Measurements from ENCODE around the gene BOC. TPM values are rescaled to one million over a fixed set of nuclear protein-coding genes. Genes with fewer than 3 reads are reported as not detected.

BOC gene
- total RNA-seq, 2 experiments from 2014 or later, result 0.29 TPM; not detected in 1

DNA sequence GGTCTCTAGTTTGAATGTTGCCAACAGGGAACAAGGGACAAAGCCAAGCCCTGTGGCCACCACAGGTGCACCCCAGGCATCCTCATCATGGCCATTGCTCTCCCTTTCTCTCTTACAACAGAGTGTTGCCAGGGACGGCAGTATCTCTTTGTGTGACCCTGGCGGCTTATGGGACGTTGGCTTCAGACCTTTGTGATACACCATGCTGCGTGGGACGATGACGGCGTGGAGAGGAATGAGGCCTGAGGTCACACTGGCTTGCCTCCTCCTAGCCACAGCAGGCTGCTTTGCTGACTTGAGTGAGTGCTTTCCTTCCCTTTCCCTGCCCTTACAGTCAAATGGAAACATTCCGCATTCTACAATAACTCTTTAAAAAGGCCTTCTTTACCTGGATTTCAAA is 38.2 kb downstream of the BOC start:
- Mint-ChIP-seq H3K4me1 (ENCODE audit: low read depth) (no peaks in the 10 kb centered on the region), H3K9me3 (no peaks in the 10 kb centered on the region), H3K36me3 (ENCODE audit: low read depth) (no peaks in the 10 kb centered on the region), H3K4me3 (no peak overlapping the region), H3K27me3 (ENCODE audit: low read depth) (no peaks in the 10 kb centered on the region), H3K27ac (no peak overlapping the region)
- no peak for DNase-seq
- CTCF ChIA-PET, result interaction anchor here (0.6 to 1.0 kb wide), 3 partner anchors 9 to 155 kb away, joined by 3 read pairs; no protein-coding TSS in a partner anchor
- intact Hi-C loops (cut with micrococcal nuclease), result no loop called here

GRCh38 chr3:113250566-113250965 is 39.2 kb downstream of the BOC start:
- no peak overlapping the region for H3K4me3 Mint-ChIP-seq
- no peaks in the 10 kb centered on the region for H3K27me3 Mint-ChIP-seq (ENCODE audit: low read depth)
- CTCF ChIA-PET, result interaction anchor here (0.6 kb wide), 1 partner anchor 156 kb away, joined by 3 read pairs; no protein-coding TSS in a partner anchor
- DNase-seq, result no peak
- no peaks in the 10 kb centered on the region for H3K36me3 Mint-ChIP-seq (ENCODE audit: low read depth)
- H3K4me1 Mint-ChIP-seq (ENCODE audit: low read depth), result no peaks in the 10 kb centered on the region
- intact Hi-C loops (cut with micrococcal nuclease), result no loop called here
- H3K27ac Mint-ChIP-seq, result no peak overlapping the region
- H3K9me3 Mint-ChIP-seq, result no peaks in the 10 kb centered on the region

DNA sequence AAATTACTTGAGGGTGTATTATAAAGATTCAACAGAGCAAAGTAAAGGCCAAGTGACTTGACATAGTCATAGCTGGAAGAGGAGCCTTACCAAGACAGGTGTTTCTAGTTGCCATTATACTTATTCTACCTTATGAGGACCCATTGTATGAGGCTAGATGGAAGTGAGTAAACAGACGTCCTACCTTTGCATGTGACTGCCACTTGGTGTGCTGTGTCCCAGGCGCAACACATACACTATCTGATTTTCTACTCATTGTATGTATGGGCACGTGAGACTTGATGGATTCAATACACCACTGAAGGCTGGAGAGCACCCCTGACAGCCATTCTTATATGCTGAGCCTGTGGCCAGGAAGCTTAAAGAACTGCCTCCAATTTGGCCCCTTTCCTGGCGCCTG is 40.5 kb downstream of the BOC start:
- no peaks in the 10 kb centered on the region for H3K36me3 Mint-ChIP-seq (ENCODE audit: low read depth)
- no peaks in the 10 kb centered on the region for H3K27me3 Mint-ChIP-seq (ENCODE audit: low read depth)
- no peak overlapping the region for H3K27ac Mint-ChIP-seq
- no peak for DNase-seq
- no peaks in the 10 kb centered on the region for H3K9me3 Mint-ChIP-seq
- CTCF ChIA-PET, result no interaction called here
- no peak overlapping the region for H3K4me3 Mint-ChIP-seq
- intact Hi-C loops (cut with micrococcal nuclease), result no loop called here
- H3K4me1 Mint-ChIP-seq (ENCODE audit: low read depth), result no peaks in the 10 kb centered on the region

GRCh38 chr3:113252553-113252952 is 41.2 kb downstream of the BOC start:
- CTCF ChIA-PET, result no interaction called here
- no peaks in the 10 kb centered on the region for H3K9me3 Mint-ChIP-seq
- H3K4me1 Mint-ChIP-seq (ENCODE audit: low read depth), result no peaks in the 10 kb centered on the region
- no peaks in the 10 kb centered on the region for H3K36me3 Mint-ChIP-seq (ENCODE audit: low read depth)
- no peaks in the 10 kb centered on the region for H3K27me3 Mint-ChIP-seq (ENCODE audit: low read depth)
- intact Hi-C loops (cut with micrococcal nuclease), result no loop called here
- H3K4me3 Mint-ChIP-seq, result no peak overlapping the region
- DNase-seq, result no peak
- no peak overlapping the region for H3K27ac Mint-ChIP-seq

- DNase-seq, result no peak
- CTCF ChIA-PET, result no interaction called here
- Mint-ChIP-seq H3K36me3 (ENCODE audit: low read depth) (no peaks in the 10 kb centered on the region), H3K4me3 (no peak overlapping the region), H3K27me3 (ENCODE audit: low read depth) (no peaks in the 10 kb centered on the region), H3K4me1 (ENCODE audit: low read depth) (no peaks in the 10 kb centered on the region), H3K9me3 (no peaks in the 10 kb centered on the region), H3K27ac (no peak overlapping the region)
- intact Hi-C loops (cut with micrococcal nuclease), result no loop called here
Measured at GRCh38 chr3:113253702-113254101, 42.3 kb downstream of the BOC start.

- CTCF ChIA-PET, result no interaction called here
Measured at GRCh38 chr3:113254171-113254947, 43.0 kb downstream of the BOC start.

GRCh38 chr3:113255100-113255853 is 43.9 kb downstream of the BOC start:
- Mint-ChIP-seq H3K36me3 (ENCODE audit: low read depth) (no peaks in the 10 kb centered on the region), H3K4me3 (no peak overlapping the region)
- CTCF ChIA-PET, result no interaction called here

More at GRCh38 chr3:113254171-113254947, 43.0 kb downstream of the BOC start:
- no peak overlapping the region for H3K27ac Mint-ChIP-seq
- no peak for DNase-seq
- no peaks in the 10 kb centered on the region for H3K9me3 Mint-ChIP-seq
- no peak overlapping the region for H3K4me3 Mint-ChIP-seq
- intact Hi-C loops (cut with micrococcal nuclease), result no loop called here
- H3K27me3 Mint-ChIP-seq (ENCODE audit: low read depth), result no peaks in the 10 kb centered on the region
- H3K4me1 Mint-ChIP-seq (ENCODE audit: low read depth), result no peaks in the 10 kb centered on the region
- H3K36me3 Mint-ChIP-seq (ENCODE audit: low read depth), result no peaks in the 10 kb centered on the region

DNA sequence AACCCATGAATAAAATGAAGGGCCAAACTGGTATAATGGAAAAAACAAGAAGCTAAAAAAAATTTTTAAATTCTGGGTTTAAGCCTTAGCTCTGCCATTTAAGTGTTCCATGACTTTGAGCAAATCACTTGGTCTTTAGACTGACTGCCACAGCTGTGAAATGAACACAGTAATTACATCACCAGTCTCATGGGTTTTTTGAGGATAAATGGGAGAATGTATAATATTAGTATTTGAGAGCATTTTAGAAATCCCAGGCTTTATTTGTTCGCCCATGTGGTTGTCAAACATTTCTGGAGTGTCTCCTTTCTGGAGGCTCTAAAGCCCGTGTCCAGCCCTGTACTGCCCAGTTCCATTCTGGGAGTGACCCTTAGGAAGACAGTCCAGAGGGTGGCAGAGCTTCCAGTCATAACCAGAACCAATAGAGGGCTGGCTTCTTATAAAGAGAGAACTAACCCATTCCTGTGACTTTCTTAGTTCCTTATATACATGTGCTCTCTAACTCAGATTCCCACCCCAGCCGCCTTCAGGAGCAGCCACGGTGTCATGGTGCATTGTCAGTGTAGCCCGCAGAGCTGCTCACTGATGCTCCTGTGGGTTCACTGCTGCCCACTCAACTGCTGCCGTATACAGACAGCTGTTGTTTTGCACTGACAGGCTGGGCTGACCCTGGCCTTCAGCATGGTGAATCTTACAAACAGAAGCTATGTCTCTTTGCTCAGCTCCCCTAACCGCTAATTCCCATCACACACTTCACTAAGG is 44.7 kb downstream of the BOC start:
- H3K9me3 Mint-ChIP-seq, result no peaks in the 10 kb centered on the region
- H3K4me1 Mint-ChIP-seq (ENCODE audit: low read depth), result no peaks in the 10 kb centered on the region
- CTCF ChIA-PET, result no interaction called here
- intact Hi-C loops (cut with micrococcal nuclease), result no loop called here
- H3K36me3 Mint-ChIP-seq (ENCODE audit: low read depth), result no peaks in the 10 kb centered on the region
- H3K27ac Mint-ChIP-seq, result no peak overlapping the region
- H3K4me3 Mint-ChIP-seq, result no peak overlapping the region
- no peaks in the 10 kb centered on the region for H3K27me3 Mint-ChIP-seq (ENCODE audit: low read depth)
- no peak for DNase-seq

More at GRCh38 chr3:113255100-113255853, 43.9 kb downstream of the BOC start:
- Mint-ChIP-seq H3K27me3 (ENCODE audit: low read depth) (no peaks in the 10 kb centered on the region), H3K4me1 (ENCODE audit: low read depth) (no peaks in the 10 kb centered on the region), H3K9me3 (no peaks in the 10 kb centered on the region), H3K27ac (no peak overlapping the region)
- intact Hi-C loops (cut with micrococcal nuclease), result no loop called here
- no peak for DNase-seq

DNA sequence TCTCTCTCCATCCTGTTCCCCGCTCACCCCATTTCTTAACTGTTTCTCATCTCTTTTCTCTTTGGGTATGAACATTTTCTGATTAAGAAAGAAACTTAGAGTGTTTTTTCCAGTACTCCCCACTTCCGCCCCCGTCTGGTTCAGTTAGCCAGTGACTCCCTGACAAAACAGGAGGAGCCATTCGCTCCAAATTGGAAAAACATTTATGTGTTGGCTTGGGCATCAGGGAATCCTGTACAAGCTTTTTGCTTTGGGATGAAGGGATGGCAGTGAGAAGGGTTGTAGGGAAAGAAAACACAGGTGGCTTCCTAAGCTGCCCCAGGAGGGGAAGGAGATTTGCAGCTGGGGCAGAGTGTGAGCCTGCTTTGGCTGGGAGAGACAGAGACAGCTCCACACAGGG is 47.0 kb downstream of the BOC start:
- Mint-ChIP-seq H3K4me3 (no peak overlapping the region), H3K4me1 (ENCODE audit: low read depth) (no peaks in the 10 kb centered on the region), H3K36me3 (ENCODE audit: low read depth) (no peaks in the 10 kb centered on the region), H3K9me3 (no peaks in the 10 kb centered on the region), H3K27me3 (ENCODE audit: low read depth) (no peaks in the 10 kb centered on the region), H3K27ac (no peak overlapping the region)
- no peak for DNase-seq
- CTCF ChIA-PET, result interaction anchor here (1.2 kb wide), 1 partner anchor 9 kb away, joined by 3 read pairs; no protein-coding TSS in a partner anchor
- intact Hi-C loops (cut with micrococcal nuclease), result no loop called here

- Mint-ChIP-seq H3K36me3 (ENCODE audit: low read depth) (no peaks in the 10 kb centered on the region), H3K4me3 (no peak overlapping the region), H3K4me1 (ENCODE audit: low read depth) (no peaks in the 10 kb centered on the region), H3K27ac (no peak overlapping the region), H3K9me3 (no peaks in the 10 kb centered on the region), H3K27me3 (ENCODE audit: low read depth) (no peaks in the 10 kb centered on the region)
- CTCF ChIA-PET, result interaction anchor here (1.2 kb wide), 1 partner anchor 10 kb away, joined by 3 read pairs; no protein-coding TSS in a partner anchor
- no peak for DNase-seq
- intact Hi-C loops (cut with micrococcal nuclease), result no loop called here
Measured at GRCh38 chr3:113259196-113259595, 47.8 kb downstream of the BOC start.

GRCh38 chr3:113261063-113261625 is 49.8 kb downstream of the BOC start:
- intact Hi-C loops (cut with micrococcal nuclease), result no loop called here
- no peaks in the 10 kb centered on the region for H3K4me1 Mint-ChIP-seq (ENCODE audit: low read depth)

More at GRCh38 chr3:113261063-113261625, 49.8 kb downstream of the BOC start:
- Mint-ChIP-seq H3K9me3 (no peaks in the 10 kb centered on the region), H3K27ac (no peak overlapping the region), H3K4me3 (no peak overlapping the region), H3K36me3 (ENCODE audit: low read depth) (no peaks in the 10 kb centered on the region), H3K27me3 (ENCODE audit: low read depth) (no peaks in the 10 kb centered on the region)
- no peak for DNase-seq
- CTCF ChIA-PET, result interaction anchor here (0.6 kb wide), 1 partner anchor 379 kb away, joined by 3 read pairs; no protein-coding TSS in a partner anchor

Measured in activated naive CD4-positive, alpha-beta T cell treated with anti-CD3 and anti-CD28 coated beads for 36 hours (primary cell).